ENCODE data around the gene ERBB2. TPM values are rescaled to one million over a fixed set of nuclear protein-coding genes. Genes with fewer than 3 reads are reported as not detected.

The ERBB2 gene
- total RNA-seq, 4 donors from 2014 or later = 75.2 to 170 (median 86.5) TPM

DNA sequence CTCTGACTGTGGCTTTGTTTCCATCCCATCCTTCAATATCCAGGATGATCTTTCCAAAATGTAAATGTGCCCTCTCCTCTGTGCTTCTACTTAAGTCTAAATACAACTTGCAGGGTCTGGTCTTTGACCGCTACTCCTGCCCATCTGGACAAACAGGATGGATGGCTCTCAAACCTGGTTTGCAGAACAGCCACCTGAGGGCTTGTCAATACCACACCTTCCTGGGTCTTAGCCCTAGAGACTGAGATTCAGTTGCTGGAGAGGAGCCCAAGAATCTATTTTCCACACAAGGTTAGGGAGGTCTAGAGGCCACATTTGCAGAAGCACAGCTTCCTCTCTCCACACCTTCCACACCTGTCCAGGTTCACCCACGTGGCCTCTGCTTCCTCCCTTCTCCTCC lies 36.0 kb downstream of the ERBB2 start:
- no peaks in the 10 kb centered on the region for H3K36me3 ChIP-seq
- intact Hi-C loops (cut with DNase I) = no loop called here
- H3K4me3 ChIP-seq = no peak overlapping the region
- WGBS, 2 donors = 41 to 42% methylated on average over 2 of the region's 2 CpGs
- TF ChIP-seq, protein P1, sequence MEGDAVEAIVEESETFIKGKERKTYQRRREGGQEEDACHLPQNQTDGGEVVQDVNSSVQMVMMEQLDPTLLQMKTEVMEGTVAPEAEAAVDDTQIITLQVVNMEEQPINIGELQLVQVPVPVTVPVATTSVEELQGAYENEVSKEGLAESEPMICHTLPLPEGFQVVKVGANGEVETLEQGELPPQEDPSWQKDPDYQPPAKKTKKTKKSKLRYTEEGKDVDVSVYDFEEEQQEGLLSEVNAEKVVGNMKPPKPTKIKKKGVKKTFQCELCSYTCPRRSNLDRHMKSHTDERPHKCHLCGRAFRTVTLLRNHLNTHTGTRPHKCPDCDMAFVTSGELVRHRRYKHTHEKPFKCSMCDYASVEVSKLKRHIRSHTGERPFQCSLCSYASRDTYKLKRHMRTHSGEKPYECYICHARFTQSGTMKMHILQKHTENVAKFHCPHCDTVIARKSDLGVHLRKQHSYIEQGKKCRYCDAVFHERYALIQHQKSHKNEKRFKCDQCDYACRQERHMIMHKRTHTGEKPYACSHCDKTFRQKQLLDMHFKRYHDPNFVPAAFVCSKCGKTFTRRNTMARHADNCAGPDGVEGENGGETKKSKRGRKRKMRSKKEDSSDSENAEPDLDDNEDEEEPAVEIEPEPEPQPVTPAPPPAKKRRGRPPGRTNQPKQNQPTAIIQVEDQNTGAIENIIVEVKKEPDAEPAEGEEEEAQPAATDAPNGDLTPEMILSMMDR (IDR thresholded peaks at IDR 0.05) = no peak
- TF ChIP-seq POLR2A (IDR thresholded peaks at IDR 0.05) = no peak
- H3K27me3 ChIP-seq = peaks cover 0 to 49% (median 0%) of the 10 kb centered on the region in 4 donors
- H3K9me3 ChIP-seq = no peaks in the 10 kb centered on the region
- peak overlapping the region in 3 of 4 donors; percentile 54 to 98 (median 93) for H3K27ac ChIP-seq
- DNase-seq = no peak
- H3K4me1 ChIP-seq = peaks cover 12 to 63% (median 21%) of the 10 kb centered on the region in 3 donors

DNA sequence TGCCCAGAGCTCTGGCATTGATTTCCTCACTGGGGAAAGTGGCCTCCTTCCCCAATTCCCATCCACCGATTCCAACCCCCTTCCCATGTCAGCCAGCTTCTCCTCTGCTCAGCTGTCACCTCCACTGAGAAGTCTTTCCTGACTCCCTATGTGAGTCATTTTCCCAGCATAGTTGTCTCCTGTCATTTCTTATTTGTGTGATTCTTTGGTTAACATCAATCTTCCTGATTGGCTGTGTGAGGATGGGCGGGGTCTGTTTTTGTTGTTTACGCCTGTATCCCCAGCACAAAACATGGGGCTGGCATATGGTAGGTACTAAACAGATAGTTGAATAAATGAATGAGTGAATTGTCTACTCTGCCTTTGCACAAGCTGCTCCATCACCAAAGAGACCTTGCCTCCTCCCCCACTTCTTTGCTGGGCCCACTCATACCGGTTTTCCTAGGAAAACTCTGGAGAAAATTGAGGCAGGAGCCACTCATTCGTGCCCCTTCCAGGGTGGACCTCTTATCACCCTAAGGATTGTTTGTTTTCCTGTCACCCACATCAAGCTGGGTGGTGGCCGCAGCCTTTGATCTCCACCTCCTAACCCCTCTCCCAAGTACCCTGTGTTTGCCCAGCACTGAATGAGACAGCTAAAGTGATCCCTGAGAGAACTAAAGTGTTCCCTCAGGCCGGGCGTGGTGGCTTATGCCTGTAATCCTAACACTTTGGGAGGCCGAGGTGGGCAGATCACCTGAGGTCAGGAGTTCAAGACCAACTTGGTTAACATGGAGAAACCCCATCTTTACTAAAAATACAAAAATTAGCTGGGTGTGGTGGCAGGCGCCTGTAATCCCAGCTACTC lies 36.7 kb downstream of the ERBB2 start:
- intact Hi-C loops (cut with DNase I) = no loop called here
- TF ChIP-seq POLR2A (IDR thresholded peaks at IDR 0.05) = no peak
- TF ChIP-seq, protein P1 (IDR thresholded peaks at IDR 0.05) = no peak
- Histone ChIP-seq H3K27ac (peak overlapping the region; percentile 0 to 98 (median 94)), H3K9me3 (no peaks in the 10 kb centered on the region), H3K27me3 (peaks cover 0 to 56% (median 0%) of the 10 kb centered on the region in 4 donors), H3K4me3 (peak overlapping the region in 2 of 4 donors; percentile 65 to 69), H3K4me1 (peaks cover 12 to 67% (median 18%) of the 10 kb centered on the region in 3 donors), H3K36me3 (no peaks in the 10 kb centered on the region)
- DNase-seq = no peak
- WGBS, 2 donors = 56 to 75% methylated on average over 6 to 8 of the region's 10 CpGs

DNA sequence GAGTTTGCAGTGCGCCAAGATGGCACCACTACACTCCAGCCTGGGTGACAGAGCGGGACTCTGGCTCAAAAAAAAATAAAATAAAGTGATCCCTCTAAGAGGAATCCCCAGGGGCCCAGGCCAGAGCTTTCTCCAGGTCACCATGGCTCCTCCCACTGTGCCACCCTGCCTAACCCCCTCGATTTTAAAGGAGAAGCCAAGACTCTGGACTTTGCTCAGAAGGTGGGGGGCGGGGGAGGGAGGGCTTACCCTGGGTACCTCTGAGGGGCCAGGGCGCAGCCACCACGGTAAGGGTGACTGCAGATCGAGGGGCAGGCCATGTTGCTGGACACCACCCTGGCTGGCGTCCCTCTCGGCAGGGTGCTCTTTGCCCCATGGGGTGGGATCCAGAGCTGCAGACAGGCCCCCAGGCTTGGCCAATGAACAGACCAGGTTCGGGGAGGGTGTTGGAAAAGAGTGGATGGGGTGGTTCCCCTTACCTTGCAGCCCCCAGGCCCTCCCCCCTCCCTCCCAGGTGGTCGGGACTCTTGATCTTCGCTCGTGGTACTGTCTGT lies 37.4 kb downstream of the ERBB2 start:
- peaks cover 12 to 74% (median 18%) of the 10 kb centered on the region in 3 donors for H3K4me1 ChIP-seq
- intact Hi-C loops (cut with DNase I) = no loop called here
- 32 to 100% methylated on average over 1 to 6 of the region's 13 CpGs for WGBS, 2 donors
- peak overlapping the region; percentile 56 to 98 (median 94) for H3K27ac ChIP-seq
- peaks cover 0 to 4% (median 1%) of the 10 kb centered on the region in 3 donors for H3K36me3 ChIP-seq
- TF ChIP-seq POLR2A (IDR thresholded peaks at IDR 0.05) = no peak
- TF ChIP-seq, protein P1 (IDR thresholded peaks at IDR 0.05) = no peak
- H3K27me3 ChIP-seq = peaks cover 0 to 61% (median 0%) of the 10 kb centered on the region in 4 donors
- H3K4me3 ChIP-seq = peak overlapping the region; percentile 53 to 69 (median 64)
- DNase-seq = no peak
- H3K9me3 ChIP-seq = no peaks in the 10 kb centered on the region

DNA sequence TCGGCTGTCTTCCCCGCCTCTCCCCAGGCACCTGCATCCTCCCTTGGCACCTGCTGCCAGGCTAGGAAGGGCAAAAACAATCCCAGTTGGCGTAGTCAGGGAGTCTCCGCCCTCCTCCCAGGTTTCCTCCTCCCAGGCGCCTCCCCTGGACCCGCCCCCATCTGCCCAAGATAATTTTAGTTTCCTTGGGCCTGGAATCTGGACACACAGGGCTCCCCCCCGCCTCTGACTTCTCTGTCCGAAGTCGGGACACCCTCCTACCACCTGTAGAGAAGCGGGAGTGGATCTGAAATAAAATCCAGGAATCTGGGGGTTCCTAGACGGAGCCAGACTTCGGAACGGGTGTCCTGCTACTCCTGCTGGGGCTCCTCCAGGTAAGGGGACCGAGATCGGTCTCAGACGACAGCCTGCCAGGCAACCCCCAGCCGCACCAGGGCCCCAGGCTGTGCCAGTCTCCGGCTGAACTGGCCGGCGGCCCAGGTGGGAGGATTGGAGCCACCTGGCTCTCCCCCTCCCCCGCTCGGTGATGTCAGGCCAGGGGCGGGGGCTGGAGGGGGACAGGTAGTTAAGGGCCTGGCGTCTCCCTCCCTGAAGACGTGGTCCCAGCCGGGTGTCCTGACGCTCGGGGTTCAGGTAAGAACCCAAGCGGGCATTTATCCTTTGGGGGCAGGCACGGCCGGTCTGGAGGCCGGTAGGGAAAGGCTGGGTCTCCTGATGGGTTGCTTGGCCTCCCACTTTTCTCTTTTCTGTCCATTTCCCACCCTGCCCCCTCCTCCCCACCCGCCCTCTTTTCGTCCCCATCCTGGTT lies 38.1 kb downstream of the ERBB2 start, which contains the start of gene GRB7:
GRB7 (plus strand) TSS at position 179 of the 808 bp plus-strand sequence. CDS start 4,364 bp downstream, outside the sequence.
- peak in 3 of 4 donors; percentile 22 to 70 (median 67) for TF ChIP-seq POLR2A (IDR thresholded peaks at IDR 0.05)
- TF ChIP-seq, protein P1 (IDR thresholded peaks at IDR 0.05) = no peak
- peak within 1 kb of the TSS; percentile 93 to 98 (median 94) for H3K27ac ChIP-seq
- H3K27me3 ChIP-seq = peaks cover 0 to 68% (median 0%) of the 10 kb centered on the region in 4 donors
- peak within 1 kb of the TSS; percentile 53 to 69 (median 64) for H3K4me3 ChIP-seq
- 6 to 10% methylated on average over 6 to 14 of the region's 34 CpGs for WGBS, 2 donors
- peaks cover 12 to 75% (median 18%) of the 10 kb centered on the region in 3 donors for H3K4me1 ChIP-seq
- intact Hi-C loops (cut with DNase I) = no loop called here
- no peak for DNase-seq
- peaks cover 0 to 11% (median 8%) of the 10 kb centered on the region in 3 donors for H3K36me3 ChIP-seq
- H3K9me3 ChIP-seq = no peaks in the 10 kb centered on the region
